Endothelial cell of umbilical vein (primary cell): ENCODE measurements around the gene FMN1. TPM values are rescaled to one million over a fixed set of nuclear protein-coding genes. Genes with fewer than 3 reads are reported as not detected.
A peak's percentile ranks its signal among the peaks of the same experiment; 100 is the strongest.

Experiments
- BruUV-seq: library from RNA; stranded (reverse); fragments of 400-500 nt; replicated peaks from 2 replicates; lab custom pipeline; 2021; lab: Mats Ljungman, UMichigan
- CTCF ChIA-PET: fragments of 300-600, 350-600 bp; sonication (Branson Sonifier 250); formaldehyde crosslinking; loops from one replicate; lab custom pipeline; 2021; ENCODE audit warnings: antibody characterized with exemption, inconsistent platforms; lab: Charles Lee
- POLR2A ChIA-PET: fragments of 300-600, 350-600 bp; sonication (Branson Sonifier 250); formaldehyde crosslinking; loops from one replicate; lab custom pipeline; 2021; ENCODE audit warnings: antibody characterized with exemption, inconsistent platforms; lab: Charles Lee
- DNase-seq: peaks from one replicate; pipeline ENCODE4 v3.0.0-alpha.2; 2011; ENCODE audit warnings: low read depth, low spot score
- FAIRE-seq: peaks from 2 replicates; lab custom pipeline; 2011; peaks lifted over from hg19 to GRCh38; lab: Jason Lieb, UNC
- H2AFZ ChIP-seq: 2 replicates; pipeline ENCODE4 v1.6.0; 2012; ENCODE audit warnings: low read depth, low read length, control low read depth, inconsistent platforms
- H3K27ac ChIP-seq: 2 replicates; pipeline ENCODE4 v1.5.1; 2011; ENCODE audit warnings: low read depth, mild to moderate bottlenecking, control low read depth, low read length, moderate library complexity; ENCODE audit not compliant: insufficient read depth
- H3K27me3 ChIP-seq, 2 experiments: 2 replicates each; pipeline versions ENCODE4 v1.6.0 to v1.6.1; 2011; ENCODE audit warnings: low read length in 2 of 2, mixed read lengths in 1 of 2; ENCODE audit not compliant: control insufficient read depth in 2 of 2, insufficient read depth in 2 of 2
- H3K36me3 ChIP-seq, 2 experiments: 2 replicates in 1 of 2; 3 replicates in 1 of 2; pipeline ENCODE4 v1.5.1; 2011; ENCODE audit warnings: low read length in 2 of 2, mild to moderate bottlenecking in 1 of 2, moderate library complexity in 1 of 2; ENCODE audit not compliant: control insufficient read depth in 2 of 2, insufficient read depth in 2 of 2; ENCODE audit errors: extremely low read depth in 1 of 2
- H3K4me1 ChIP-seq: 3 replicates; pipeline ENCODE4 v1.5.1; 2011; ENCODE audit warnings: mild to moderate bottlenecking, low read length; ENCODE audit not compliant: control insufficient read depth, insufficient read depth; ENCODE audit errors: extremely low read depth
- H3K4me2 ChIP-seq: 2 replicates; pipeline ENCODE4 v1.6.1; 2011; ENCODE audit warnings: low read length, control low read depth, mixed read lengths; ENCODE audit not compliant: insufficient read depth
- H3K4me3 ChIP-seq, 3 experiments: fragments of 200-600 bp in 1 of 3; sonication (generic), shearing (Covaris generic) in 1 of 3; replicated peaks in 1 of 3; 2 replicates each; pipeline ENCODE4 v1.5.1; 2011 to 2016; ENCODE audit warnings: control low read depth in 3 of 3, low read length in 3 of 3, mild to moderate bottlenecking in 2 of 3, inconsistent platforms in 1 of 3, low read depth in 1 of 3, moderate library complexity in 1 of 3; ENCODE audit not compliant: insufficient read depth in 1 of 3
- H3K79me2 ChIP-seq: 2 replicates; pipeline ENCODE4 v1.6.0; 2012; ENCODE audit warnings: low read length, inconsistent platforms; ENCODE audit not compliant: control insufficient read depth, insufficient read depth
- H3K9ac ChIP-seq: replicated peaks from 2 replicates; pipeline ENCODE3; 2011; ENCODE audit warnings: low read length, control low read depth; ENCODE audit not compliant: insufficient read depth; ENCODE audit errors: extremely low read depth
- H3K9me1 ChIP-seq: replicated peaks from 3 replicates; pipeline ENCODE4 v1.6.0; 2011; ENCODE audit warnings: mild to moderate bottlenecking, low read length; ENCODE audit not compliant: control insufficient read depth, insufficient read depth; ENCODE audit errors: extremely low read depth
- H3K9me3 ChIP-seq: replicated peaks from 2 replicates; pipeline ENCODE4 v1.5.1; 2012; ENCODE audit warnings: low read length, inconsistent platforms; ENCODE audit not compliant: control insufficient read depth, insufficient read depth
- H4K20me1 ChIP-seq: replicated peaks from 2 replicates; pipeline ENCODE3; 2011; ENCODE audit warnings: mild to moderate bottlenecking, low read length; ENCODE audit not compliant: control insufficient read depth, insufficient read depth; ENCODE audit errors: extremely low read depth
- EZH2 ChIP-seq: IDR thresholded peaks from 2 replicates; pipeline ENCODE4 v1.6.1; 2012; ENCODE audit warnings: borderline replicate concordance, low read depth, mild to moderate bottlenecking, moderate library complexity, low read length, inconsistent platforms; ENCODE audit not compliant: severe bottlenecking
- FOS ChIP-seq: IDR thresholded peaks from 2 replicates; pipeline ENCODE4 v1.6.1; 2011; ENCODE audit warnings: mild to moderate bottlenecking, low read length, moderate library complexity, borderline replicate concordance; ENCODE audit not compliant: insufficient read depth
- GATA2 ChIP-seq: IDR thresholded peaks from 2 replicates; pipeline ENCODE4 v1.7.0; 2011; ENCODE audit warnings: low read depth, mild to moderate bottlenecking, moderate library complexity, mixed read lengths, low read length; ENCODE audit not compliant: insufficient read length, insufficient read depth
- JUN ChIP-seq: IDR thresholded peaks from 2 replicates; pipeline ENCODE4 v1.6.1; 2011; ENCODE audit warnings: borderline replicate concordance, low read depth; ENCODE audit not compliant: insufficient read length, insufficient read depth
- MYC ChIP-seq: IDR thresholded peaks from one replicate; pipeline ENCODE4 v1.6.1; 2011; ENCODE audit warnings: mild to moderate bottlenecking, low read depth, low read length
- POLR2A ChIP-seq: IDR thresholded peaks from 2 replicates; pipeline ENCODE4 v1.6.1; 2012; ENCODE audit warnings: low read depth, mild to moderate bottlenecking, control low read depth, low read length
- POLR2AphosphoS5 ChIP-seq: IDR thresholded peaks from 2 replicates; pipeline ENCODE4 v1.6.1; 2012; ENCODE audit warnings: low read depth, mild to moderate bottlenecking, control low read depth, low read length, moderate library complexity; ENCODE audit not compliant: insufficient read depth
- dilution Hi-C: fragments of 300-500 bp; cut with MboI; formaldehyde crosslinking; loops from one replicate; pipeline ENCODE4 v1.15.0; 2019; ENCODE audit warnings: low sequenced_read_pairs; ENCODE audit not compliant: extremely low pct_ligation_motif_present
- intact Hi-C: fragments of 100-400 bp; cut with micrococcal nuclease; formaldehyde crosslinking; loops from one replicate; pipeline ENCODE4 v1.10.0; 2022
- polyA plus RNA-seq, 4 experiments: library from polyadenylated mRNA; depleted of rRNA in 3 of 4; stranded (reverse) in 3 of 4; unstranded in 1 of 4; fragments of >200 nt; gene quantifications; 2 replicates each; pipeline versions ENCODE4 v1.2.1 to v1.2.3, GENCODE V29; 2011 to 2012; ENCODE audit warnings: missing spikeins in 1 of 4
- total RNA-seq: library from RNA; stranded (reverse); gene quantifications from 2 replicates; pipeline ENCODE4 v1.2.3, GENCODE V29; 2021
- TF ChIP-seq, protein P1 (sequence below), 2 donors: IDR thresholded peaks; 1 replicate in 1 of 2; 2 replicates in 1 of 2; pipeline ENCODE4 v1.5.1; 2011; ENCODE audit warnings: low read length in 2 of 2, mild to moderate bottlenecking in 2 of 2, moderate library complexity in 2 of 2, control low read depth in 1 of 2, inconsistent platforms in 1 of 2, low read depth in 1 of 2; ENCODE audit not compliant: insufficient read depth in 1 of 2; ENCODE audit errors: extremely low read depth in 1 of 2
- TF ChIP-seq, protein P2 (sequence below): IDR thresholded peaks from 2 replicates; pipeline ENCODE4 v1.6.1; 2011; ENCODE audit not compliant: insufficient read depth, insufficient read length

Gene FMN1
- total and polyA plus RNA-seq, 2 donors (not counting 3 experiments of a cell fraction or from before 2014, with no cell fraction given): 0.01 to 0.29 TPM

DNA sequence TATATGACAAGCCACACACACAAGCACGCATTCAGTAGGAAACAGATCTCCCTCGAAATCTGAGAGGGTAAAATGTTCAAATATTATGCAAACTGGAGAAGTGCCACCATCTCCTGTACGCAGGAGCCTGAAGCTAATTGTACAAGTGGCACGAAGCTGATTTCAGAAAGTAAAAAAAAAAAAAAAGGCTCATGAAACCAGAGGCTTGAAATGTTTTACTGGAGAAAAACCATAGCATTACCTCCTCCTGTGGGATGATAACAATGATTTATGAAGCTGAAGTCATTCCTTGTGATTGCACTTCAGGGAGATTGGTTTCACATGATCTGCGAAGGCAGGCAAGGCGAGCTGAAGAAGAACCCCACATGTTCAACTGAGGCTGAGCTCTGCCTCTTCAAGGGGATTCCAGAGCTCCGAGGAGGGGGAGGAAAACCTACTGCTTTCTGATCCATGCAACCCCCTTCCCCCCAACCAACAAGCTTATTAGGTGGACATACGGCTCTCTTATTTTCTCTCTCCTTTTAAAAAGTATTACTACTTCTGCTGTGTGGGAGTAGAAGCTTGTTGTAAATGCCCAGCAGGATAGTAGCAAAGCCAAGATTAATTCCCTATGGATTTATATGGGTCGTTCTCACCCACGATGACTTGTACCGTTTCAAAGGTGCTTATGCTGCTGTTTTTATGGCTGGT, 375.6 kb downstream of the FMN1 start:
- no peak overlapping the region for H3K9ac ChIP-seq
- H3K4me3 ChIP-seq: no peak overlapping the region
- DNase-seq (no peak), FAIRE-seq (no peak)
- no peaks in the 10 kb centered on the region for H3K9me3 ChIP-seq
- BruUV-seq: no TSS peak
- intact Hi-C loops: no loop called here
- H3K36me3 ChIP-seq: no peaks in the 10 kb centered on the region
- dilution Hi-C loops: no loop called here
- H3K9me1 ChIP-seq: no peaks in the 10 kb centered on the region
- peak overlapping the region; percentile 43 for H3K4me2 ChIP-seq
- ChIA-PET CTCF (interaction anchor here (0.9 to 1.8 kb wide), 7 partner anchors 11 to 156 kb away, joined by 3 to 15 read pairs (median 4); no protein-coding TSS in a partner anchor), POLR2A (no interaction called here)
- no peak overlapping the region for H3K27ac ChIP-seq
- H3K27me3 ChIP-seq: no peaks in the 10 kb centered on the region
- TF ChIP-seq FOS (no peak), JUN (no peak), MYC (no peak), EZH2 (no peak), POLR2A (no peak), POLR2AphosphoS5 (no peak), GATA2 (no peak)
- TF ChIP-seq, protein P1, sequence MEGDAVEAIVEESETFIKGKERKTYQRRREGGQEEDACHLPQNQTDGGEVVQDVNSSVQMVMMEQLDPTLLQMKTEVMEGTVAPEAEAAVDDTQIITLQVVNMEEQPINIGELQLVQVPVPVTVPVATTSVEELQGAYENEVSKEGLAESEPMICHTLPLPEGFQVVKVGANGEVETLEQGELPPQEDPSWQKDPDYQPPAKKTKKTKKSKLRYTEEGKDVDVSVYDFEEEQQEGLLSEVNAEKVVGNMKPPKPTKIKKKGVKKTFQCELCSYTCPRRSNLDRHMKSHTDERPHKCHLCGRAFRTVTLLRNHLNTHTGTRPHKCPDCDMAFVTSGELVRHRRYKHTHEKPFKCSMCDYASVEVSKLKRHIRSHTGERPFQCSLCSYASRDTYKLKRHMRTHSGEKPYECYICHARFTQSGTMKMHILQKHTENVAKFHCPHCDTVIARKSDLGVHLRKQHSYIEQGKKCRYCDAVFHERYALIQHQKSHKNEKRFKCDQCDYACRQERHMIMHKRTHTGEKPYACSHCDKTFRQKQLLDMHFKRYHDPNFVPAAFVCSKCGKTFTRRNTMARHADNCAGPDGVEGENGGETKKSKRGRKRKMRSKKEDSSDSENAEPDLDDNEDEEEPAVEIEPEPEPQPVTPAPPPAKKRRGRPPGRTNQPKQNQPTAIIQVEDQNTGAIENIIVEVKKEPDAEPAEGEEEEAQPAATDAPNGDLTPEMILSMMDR (IDR thresholded peaks at IDR 0.05; ENCODE audit: extremely low read depth in 1 of 2, insufficient read depth in 1 of 2, low read depth in 1 of 2, low read length in 2 of 2): no peak
- TF ChIP-seq, protein P2, sequence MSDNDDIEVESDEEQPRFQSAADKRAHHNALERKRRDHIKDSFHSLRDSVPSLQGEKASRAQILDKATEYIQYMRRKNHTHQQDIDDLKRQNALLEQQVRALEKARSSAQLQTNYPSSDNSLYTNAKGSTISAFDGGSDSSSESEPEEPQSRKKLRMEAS: no peak
- no peaks in the 10 kb centered on the region for H4K20me1 ChIP-seq
- peaks cover 22% of the 10 kb centered on the region for H3K4me1 ChIP-seq
- H2AFZ ChIP-seq: peak overlapping the region; percentile 48
- no peaks in the 10 kb centered on the region for H3K79me2 ChIP-seq
